DMS 273 treated with DMSO at 0.1 percent for 48 hours (cell line): ENCODE measurements around the gene GIPC1.
"Not testable (repeated sequence)": the region's sequence is repeated elsewhere in the genome, so short reads cannot be mapped to it uniquely, and the experiment has no call there.

ENCODE experiments used
- DNase-seq: peaks from one replicate; lab custom pipeline; 2025; lab: John Stamatoyannopoulos, UW

Gene GIPC1

DNA sequence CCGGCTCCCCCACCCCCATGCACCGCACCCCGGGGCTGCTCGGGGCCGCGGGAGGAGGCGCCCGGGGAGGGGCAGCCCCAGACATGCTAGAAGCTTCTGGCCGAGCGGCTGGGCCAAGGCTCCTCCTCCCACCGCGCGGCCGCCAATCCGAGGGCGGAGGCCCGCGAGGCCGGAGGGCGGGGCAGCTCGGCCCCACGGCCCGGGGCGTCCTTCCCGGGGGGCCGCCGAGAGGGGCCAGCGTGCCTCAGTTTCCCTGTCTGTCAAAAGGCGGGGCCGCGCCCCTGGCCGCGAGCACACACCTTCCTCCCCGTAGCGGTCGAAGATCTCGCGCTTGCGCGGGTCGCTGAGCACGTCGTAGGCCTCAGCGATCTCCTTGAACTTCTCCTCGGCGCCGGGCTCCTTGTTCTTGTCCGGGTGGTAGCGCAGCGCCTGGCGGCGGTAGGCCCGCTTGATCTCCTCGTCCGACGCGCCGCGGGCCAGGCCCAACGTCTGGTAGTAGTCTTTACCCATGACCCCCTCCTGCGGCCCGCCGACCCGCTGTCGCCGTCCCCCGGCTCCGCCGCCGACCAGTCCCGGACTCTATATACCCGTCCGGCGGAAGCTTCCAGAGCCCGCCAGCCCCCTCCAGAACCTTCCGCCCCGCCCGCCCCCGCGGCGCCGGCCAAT, 22.0 kb upstream of the GIPC1 start, which contains the start of gene DNAJB1:
TSS of gene DNAJB1 (minus strand) at position 558 of the 666 bp plus-strand sequence. CDS start at position 510, 48 bp downstream.
- no peak for DNase-seq

DNA sequence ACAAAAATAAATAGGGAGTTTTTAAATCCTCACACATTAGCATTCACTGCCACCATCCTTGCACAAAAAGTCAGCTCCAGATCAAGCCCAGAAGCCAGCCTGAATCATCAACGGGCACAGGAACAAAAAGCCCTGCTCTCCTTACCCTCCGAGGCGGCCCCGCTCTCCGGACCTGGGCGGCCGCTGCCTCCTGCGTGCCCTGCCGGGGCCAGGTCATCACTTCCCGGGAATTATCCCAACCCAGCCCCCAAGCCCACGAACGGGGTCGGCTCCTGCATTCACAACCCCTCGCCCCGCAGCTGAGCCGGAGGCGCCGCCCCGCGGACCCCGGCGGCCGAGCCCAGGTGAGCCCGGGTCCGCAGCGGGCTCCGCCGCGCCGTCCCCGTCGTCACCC, 21.5 kb upstream of the GIPC1 start:
- no peak for DNase-seq

DNA sequence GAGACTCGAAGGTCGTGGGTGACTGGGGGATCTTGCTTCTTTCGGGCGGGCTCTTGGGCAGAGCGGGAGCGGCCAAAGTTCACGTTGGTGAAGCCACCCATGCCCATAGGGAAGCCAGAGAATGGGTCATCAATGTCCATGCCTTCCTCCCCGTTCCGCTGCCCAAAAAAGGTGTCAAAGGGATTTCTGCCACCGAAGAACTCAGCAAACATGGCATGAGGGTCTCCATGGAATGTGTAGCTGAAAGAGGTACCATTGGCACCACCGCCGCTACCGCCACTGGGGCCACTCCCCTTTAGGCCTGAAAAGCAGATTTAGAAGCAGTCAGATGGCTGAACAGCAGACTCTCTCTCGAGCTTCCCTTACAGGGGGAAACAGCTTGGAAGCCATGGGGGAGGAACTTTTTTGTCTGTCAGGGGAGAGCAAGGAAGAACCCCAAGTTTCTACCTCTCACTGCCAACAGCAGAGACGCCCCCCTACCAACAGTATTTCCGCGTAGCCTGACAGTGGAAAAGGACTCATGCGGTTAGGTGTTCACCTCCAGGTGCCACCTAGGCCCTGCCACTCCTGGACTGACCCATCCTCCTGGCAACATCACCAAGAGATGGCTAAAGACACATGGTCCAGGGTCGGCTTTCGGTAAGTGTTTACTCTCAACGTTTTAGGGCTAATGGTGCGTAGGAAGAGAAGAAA, 21.0 kb upstream of the GIPC1 start:
- no peak for DNase-seq

DNA sequence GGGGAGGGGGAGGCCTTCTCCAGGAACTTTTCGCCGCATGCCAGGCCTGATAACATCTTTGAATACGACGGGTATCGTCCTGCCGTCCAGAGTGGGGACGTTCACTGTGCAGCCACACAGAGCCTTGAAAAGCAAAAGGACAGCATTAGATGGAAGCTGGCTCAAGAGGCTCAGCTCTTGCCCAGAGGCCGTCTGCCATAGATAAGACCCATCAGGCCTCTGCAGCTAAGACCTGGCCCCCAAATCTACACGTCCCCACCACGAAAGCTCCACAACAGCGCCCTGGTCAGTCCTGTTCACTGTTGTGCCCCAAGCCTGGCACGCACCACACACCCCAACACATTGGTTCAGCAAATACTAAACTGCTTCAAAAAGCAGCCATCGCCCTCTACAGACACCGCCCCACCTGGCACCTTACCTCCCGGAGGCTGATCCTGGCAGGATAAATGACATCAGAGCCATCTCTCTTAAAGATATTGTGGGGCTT, 20.2 kb upstream of the GIPC1 start:
- DNase-seq: no peak

DNA sequence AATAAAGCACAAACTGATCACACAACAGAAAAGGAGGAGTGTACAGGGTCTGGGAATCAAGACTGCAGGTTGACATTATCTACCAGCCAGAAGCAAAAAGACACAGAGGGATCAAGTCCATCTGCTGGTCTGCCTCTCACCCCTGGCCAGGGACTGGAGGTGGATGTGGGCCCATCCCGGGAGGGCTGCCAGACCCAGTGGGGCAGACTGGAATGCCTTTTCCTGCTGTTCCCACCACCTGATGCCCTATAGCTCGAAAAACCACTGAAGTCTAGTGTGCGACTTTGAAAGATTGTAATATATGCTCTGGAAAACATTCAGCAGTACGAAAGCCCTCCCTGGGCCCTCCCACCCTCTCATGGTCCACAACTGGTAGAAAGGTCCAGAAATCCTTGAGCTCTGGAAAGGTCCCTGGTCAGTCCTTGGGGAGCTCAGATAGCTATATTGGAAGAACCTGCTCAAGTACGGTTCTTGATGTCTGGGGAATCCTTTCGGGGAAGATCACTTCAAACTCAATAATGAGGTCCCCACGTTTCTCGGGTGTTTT, 19.6 kb upstream of the GIPC1 start:
- DNase-seq: no peak

DNA sequence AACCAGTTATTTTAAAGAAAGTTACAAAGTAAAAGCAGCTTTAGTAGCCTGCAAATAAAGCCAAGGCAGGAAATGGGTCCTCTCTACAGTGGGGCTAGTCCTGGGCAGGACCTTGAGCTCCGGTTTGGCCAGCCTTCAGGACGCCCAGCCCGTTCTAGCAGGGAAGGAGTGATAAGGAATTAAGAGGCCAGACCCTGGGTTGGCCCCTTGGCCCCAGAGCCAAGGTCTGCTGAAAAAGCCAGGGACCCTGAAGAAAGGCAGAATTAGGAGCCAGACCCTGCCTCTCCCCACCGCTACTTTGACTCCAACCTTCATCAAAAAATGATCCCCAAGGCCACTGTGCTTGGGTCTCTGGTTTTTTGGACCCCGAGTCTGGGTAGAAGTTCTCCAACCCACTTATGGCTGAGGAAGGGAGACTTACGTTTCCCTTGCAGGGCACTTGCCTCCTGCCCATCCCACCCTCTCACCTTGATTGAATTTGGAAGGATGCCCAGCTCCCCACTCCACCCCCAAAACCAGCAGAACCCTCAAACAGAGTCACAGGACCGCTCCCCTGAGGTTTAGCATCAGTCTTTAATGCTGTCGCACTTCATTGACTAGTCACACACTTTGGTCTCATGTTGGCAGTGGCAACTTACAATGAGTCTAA, 18.4 kb upstream of the GIPC1 start:
- DNase-seq: no peak

DNA sequence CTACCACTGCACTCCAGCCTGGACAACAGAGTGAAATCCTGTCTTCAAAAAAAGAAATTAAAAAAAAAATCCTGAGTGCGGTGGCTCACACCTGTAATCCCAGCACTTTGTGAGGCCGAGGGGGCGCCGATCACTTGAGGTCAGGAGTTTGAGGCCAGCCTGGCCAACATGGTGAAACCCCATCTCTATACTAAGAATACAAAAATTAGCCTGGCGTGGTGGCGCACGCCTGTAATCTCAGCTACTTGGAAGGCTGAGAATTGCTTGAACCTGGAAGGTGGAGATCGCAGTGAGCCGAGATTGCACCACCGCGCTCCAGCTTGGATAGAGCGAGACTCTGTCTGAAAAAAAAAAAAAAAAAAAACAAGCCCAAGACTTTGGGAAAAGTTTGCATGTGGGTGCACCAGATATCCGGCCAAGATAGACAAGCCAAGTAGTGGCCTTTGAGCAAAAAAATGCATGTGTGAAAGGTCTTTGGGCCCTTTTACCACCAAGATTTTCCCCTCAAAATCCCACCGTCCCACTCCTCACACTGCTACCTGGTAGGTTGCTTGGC, 16.6 kb upstream of the GIPC1 start:
- no peak for DNase-seq

DNA sequence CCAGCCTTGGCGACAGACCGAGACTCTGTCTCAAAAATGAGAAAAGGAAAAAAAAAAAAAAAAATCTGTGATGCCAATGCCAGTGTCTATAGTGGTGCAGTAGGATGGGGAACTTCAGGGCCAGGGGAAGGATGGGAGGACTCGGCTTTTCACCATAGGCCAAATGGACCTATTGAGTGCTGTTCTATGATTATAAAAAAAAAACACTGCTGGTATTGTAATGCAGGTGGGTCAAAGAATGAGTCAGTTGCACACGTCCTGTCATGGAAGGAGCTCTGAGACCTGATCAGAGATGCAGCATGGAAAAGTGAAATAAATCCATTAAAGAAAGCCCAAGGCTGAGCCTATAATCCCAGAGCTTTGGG, 15.3 kb upstream of the GIPC1 start:
- no peak for DNase-seq

DNA sequence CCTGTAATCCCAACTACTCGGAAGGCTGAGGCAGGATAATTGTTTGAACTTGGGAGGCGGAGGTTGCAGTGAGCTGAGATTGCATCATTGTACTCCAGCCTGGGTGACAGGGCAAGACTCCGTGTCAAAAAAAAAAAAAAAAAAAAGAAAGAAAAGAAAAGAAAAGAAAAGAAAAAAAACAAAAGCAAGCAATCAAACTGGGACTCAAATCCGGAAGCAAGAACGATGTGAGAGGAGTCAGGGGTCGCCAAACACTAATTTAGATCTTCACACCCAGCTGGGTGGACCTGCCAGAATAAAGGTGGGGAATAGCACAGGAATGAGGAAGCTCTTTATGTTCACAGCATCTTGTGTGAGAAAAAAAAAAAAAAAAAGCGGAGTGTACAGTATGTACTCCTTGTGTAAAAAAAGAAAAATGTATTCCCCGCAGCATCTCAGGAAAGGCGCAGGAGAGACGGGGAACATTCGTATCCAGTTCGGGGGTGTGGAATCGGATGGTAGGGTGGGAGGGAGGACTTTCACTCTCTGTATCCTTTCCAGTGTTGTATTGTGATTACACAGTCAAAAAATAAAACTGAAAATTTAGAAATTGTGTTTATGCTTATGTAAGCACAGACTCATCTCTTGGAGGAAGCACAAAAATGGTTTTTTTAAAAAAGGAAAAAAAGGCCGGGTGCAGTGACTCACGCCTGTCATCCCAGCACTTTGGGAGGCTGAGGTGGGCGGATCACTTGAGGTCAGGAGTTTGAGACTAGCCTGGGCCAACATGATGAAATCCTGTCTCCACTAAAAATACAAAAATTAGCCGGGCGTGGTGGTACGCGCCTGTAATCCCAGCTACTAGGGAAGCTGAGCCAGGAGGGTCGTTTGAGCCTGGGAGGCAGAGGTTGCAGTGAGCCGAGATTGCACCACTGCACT, 14.6 kb upstream of the GIPC1 start:
- DNase-seq: no peak

DNA sequence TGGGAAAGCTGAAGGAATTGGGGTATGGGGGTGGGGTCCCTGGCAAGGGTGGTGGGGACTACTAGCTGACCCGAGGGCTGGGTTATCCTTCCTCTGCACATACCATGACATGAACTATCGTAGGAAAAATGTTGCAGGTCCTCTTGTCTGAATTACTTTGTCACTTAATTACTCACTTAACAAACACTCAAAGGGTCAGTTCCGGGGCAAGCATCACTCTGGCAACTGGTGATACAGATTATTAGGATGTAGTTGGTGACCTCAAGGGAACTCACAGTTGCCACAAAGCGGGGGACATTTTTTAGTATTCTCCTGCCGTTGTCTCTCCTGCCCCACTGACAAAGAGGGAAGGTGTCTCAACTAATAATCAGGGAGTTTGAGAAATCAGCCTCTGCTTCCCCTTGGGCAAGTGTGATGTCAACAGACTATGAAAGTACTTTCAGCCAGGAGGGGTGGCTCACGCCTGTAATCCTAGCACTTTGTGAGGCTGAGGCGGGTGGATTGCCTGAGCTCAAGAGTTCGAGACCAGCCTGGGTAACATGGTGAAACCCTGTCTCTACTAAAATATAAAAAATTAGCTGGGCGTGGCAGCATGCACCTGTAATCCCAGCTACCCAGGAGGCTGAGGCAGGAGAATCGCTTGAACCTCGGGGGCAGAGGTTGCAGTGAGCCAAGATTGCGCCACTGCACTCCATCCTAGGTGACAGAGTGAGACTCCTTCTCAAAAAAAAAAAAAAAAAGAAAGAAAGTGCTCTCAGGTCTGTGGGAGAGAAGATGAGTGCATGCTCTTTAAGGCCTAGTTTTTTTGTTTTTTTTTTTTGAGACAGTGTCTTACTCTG, 12.0 kb upstream of the GIPC1 start:
- DNase-seq: no peak

DNA sequence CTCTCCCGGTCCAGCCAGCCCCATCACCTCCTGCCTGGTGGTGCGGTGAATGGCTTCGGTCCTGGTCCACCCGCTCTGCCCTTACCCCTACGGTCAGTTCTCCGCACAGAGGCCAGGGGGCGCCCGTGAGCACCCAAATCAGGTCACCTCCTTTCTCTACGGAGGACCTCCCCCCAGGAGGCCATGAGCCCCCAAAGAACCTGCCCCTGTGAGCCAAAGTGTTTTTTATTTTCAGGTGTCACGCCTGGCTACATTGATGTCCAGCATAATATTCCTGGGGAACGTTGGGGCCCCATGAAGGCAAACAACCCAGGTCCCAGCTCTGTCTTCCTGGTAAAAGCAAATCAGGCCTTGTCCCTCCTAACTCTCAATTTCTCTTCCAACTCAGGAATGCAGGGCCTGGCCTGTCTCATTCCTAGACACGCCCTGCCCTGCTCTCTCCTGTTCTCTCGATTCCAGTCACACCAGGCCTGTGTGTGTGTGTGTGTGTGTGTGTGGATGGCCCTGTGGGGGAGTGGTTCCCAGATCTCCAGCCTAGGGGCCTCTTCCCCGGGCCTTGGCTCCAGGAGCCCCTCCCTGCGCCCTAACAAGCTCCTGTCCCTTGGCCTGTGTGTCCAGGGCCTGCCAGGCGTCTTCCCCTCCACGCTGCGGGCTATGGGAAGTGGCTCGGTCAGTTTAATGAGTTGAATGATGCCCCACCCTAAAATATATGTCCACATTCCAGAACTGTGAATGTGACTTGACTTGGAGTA, 9.7 kb upstream of the GIPC1 start:
- no peak for DNase-seq

DNA sequence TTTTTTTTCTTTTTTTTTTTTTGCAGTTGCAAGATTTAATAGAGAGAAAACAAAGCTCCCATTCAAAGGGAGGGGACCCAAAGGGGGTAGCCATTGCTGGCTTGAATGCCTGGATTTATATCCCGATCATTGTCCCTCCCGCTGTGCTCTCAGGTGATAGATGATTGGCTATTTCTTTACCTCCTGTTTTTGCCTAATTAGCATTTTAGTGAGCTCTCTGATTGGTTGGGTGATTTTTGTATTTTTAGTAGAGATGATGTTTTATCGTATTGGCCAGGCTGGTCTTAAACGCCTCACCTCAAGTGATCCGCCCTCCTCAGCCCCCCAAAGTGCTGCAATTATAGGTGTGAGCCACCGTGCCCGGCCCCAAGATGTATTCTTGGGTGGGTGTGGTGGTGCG, 8.6 kb upstream of the GIPC1 start:
- not testable (repeated sequence) for DNase-seq

DNA sequence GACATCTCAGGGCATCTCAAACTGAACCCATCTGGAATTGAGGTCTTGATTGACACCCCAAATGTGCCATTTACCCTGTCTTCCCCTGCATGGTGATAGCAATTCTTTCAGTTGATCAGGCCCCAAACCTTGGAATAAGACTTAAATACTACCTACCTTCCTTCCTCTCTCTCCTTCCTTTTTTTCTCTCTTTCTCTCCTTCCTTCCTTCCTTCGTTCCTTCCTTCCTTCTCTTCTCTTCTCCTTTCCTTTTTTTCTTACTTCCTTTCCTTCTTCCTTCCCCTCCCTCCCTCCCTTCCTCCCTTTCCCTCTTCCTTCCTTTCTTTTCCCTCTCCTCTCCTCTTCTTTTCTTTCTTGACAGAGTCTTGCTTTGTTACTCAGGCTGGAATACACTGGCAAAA, 7.4 kb upstream of the GIPC1 start:
- DNase-seq: no peak

DNA sequence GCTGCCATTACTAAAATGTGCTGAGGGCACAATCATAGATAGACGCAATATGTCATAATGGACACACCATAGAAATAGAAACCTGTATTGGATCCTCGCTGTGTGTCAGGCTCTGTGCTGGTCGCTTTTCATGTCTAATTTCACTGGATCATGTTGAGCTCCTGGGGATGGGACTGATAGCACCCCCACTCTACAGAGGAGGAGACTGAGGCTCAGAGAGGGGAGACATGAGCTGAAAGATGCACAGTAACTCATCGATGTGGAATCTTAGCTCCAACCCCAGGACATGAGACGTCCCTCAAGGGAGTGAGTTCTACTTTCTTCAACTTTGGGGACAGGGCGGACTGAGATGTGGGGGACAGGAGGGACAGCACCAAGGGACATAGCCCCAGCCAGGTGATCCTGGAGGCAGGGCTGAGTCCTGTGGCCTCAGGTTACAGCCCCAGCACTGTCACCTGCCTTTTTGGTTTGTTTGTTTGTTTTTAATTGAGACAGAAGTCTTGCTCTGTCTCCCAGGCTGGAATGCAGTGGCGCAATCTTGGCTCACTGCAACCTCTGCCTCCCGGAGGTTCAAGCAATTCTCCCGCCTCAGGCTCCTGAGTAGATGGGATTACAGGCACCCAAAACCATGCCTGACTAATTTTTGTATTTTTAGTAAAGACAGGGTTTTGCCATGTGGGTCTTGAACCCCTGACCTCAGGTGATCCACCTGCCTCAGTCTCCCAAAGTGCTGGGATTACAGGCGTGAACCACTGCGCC, 6.6 kb upstream of the GIPC1 start:
- DNase-seq: no peak

DNA sequence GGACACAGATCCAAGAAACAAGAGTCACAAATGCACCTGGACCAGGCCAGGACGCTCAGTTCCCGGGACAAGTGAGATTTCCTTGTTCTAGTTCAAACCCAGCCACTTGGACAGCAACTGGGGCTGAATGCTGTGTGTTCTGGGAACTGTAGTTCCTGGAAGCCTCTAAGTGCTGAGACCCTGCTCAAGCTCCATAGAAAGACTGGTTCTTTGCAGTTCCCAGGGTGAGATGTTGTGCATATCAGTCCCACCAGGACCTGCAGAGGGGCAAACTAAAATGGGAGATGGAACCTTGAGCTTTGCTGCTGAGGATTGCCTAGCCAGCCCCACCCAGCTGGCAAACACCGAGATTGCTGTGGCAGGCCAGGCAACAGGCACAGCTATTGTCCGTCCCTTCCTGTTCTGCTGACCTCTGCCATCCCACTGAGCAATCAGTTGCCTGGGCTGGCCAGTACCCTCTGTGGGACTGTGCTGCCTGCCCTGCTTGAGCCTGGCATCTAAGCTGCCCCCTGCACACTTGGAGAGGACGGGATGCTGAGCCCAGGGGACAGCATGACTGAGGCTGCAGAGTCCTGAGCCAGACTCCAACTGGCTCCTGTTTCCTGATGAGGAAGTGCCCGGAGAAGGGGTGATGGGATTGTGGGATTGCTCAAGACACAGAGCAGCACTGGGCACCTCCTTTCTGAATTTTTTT, 1.4 kb upstream of the GIPC1 start:
- DNase-seq: no peak

DNA sequence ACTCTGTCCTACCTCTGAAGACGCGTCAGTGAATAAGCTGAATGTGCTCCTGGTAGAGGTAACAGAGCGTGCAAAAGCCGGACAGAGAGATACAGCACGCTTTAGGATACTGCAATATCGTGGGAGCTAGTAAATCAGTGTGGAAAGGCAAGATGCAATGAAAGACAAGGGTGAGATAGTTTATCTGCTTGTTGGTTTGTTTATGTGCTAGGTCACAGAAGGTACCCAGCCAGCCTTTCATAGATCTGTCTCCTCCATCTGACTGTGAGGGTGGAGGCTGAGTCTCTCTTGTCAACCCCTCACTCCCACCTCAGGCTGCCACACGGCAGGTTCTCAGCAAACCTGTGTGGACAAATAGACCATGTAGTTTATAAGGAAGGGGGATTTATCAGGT, 904 bp upstream of the GIPC1 start:
- no peak for DNase-seq

DNA sequence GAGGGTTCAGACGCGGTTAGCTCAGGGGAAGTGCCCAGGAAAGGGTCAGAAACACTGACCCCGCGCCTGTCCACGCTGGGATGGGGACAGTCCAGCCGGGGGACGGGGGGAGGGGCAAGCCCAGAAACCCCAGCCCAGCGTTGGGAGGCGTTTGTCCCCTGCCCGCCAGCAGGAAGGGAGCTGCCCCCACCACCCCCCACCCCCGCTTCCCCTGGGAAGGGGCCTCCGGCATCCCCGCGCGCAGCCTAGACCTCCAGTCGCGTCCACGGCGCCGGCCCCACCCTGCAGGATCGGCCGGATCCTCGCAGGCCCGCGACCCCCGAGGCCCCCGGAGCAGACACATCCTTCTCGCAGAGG, 277 bp downstream of the GIPC1 start:
- no peak for DNase-seq

DNA sequence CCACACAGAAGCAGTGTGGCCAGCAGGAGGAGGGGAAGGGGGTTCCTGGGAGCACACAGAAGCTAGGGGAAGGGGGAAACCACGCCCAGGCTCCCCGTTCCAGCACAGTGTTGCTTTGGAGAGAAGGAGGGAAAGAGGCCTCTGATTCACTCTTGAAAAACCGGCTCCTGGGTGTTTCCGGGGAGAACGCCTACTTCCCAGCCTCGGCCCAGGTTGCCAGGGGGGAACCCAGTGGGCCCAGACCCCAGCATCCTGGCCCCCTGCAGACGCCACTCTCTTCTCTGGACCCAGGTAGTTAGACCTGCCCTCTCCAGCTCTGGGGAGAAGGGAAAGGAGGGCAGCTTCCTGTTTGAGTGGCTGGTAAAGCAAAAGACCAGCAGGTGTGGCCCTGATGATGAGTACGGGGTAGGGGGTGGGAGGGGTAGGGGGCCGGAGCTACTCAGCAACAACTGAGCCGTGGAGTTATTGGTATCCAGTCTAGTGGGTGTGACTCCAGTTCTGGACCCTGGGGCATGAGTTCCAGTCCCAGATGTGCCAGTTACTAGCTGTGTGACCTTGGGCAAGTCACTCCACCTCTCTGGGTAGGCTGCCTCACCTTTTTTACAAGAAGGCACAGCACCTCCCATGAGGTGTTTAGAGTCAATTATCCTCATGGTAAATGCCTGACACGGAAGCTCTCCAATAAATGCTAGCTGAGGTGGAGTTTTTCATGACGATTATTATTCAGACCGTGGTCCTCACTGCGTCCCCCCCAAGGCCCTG, 836 bp downstream of the GIPC1 start:
- DNase-seq: no peak
